Hepatocyte (in vitro differentiated cells): Measurements from ENCODE around the gene TMEM121B. TPM values are rescaled to one million over a fixed set of nuclear protein-coding genes. Genes with fewer than 3 reads are reported as not detected.

Experiments
- DNase-seq: peaks from one replicate; pipeline ENCODE4 v3.0.0-alpha.2; 2016; ENCODE audit warnings: low spot score
- H2AFZ ChIP-seq: fragments of 200-600 bp; sonication (generic); 2 replicates; pipeline ENCODE4 v1.6.0; 2016; ENCODE audit warnings: antibody characterized with exemption, mild to moderate bottlenecking
- H3K27ac ChIP-seq: fragments of 200-600 bp; sonication (generic); 2 replicates; pipeline ENCODE4 v1.5.1; 2016; ENCODE audit warnings: mild to moderate bottlenecking
- H3K27me3 ChIP-seq: fragments of 200-600 bp; sonication (generic); 2 replicates; pipeline ENCODE4 v1.6.1; 2016
- H3K36me3 ChIP-seq: fragments of 200-600 bp; sonication (generic); replicated peaks from 2 replicates; pipeline ENCODE4 v1.5.1; 2016; ENCODE audit warnings: low read depth; ENCODE audit not compliant: insufficient read depth
- H3K4me1 ChIP-seq: fragments of 200-600 bp; sonication (generic); 2 replicates; pipeline ENCODE4 v1.5.1; 2016; ENCODE audit warnings: mild to moderate bottlenecking, moderate library complexity; ENCODE audit not compliant: insufficient read depth
- H3K4me2 ChIP-seq: fragments of 200-600 bp; sonication (generic); 2 replicates; pipeline ENCODE4 v1.6.0; 2016
- H3K4me3 ChIP-seq: fragments of 200-600 bp; sonication (generic); 2 replicates; pipeline ENCODE4 v1.5.1; 2016; ENCODE audit warnings: mild to moderate bottlenecking
- H3K79me2 ChIP-seq: fragments of 200-600 bp; sonication (generic); 2 replicates; pipeline ENCODE4 v1.6.0; 2017; ENCODE audit warnings: mild to moderate bottlenecking
- H3K9me2 ChIP-seq: fragments of 200-600 bp; sonication (generic); replicated peaks from 2 replicates; pipeline ENCODE4 v1.6.0; 2017; ENCODE audit warnings: mild to moderate bottlenecking; ENCODE audit not compliant: insufficient read depth
- H3K9me3 ChIP-seq: fragments of 200-600 bp; sonication (generic); 2 replicates; pipeline ENCODE4 v1.5.1; 2016; ENCODE audit warnings: low read depth, mild to moderate bottlenecking
- H4K20me1 ChIP-seq: fragments of 200-600 bp; sonication (generic); 2 replicates; pipeline ENCODE4 v1.6.0; 2016; ENCODE audit warnings: mild to moderate bottlenecking; ENCODE audit not compliant: insufficient read depth, poor library complexity, severe bottlenecking
- CTCF ChIP-seq: fragments of 200-600 bp; sonication (generic); IDR thresholded peaks from 2 replicates; pipeline ENCODE4 v1.5.1; 2016; ENCODE audit warnings: antibody characterized with exemption, mild to moderate bottlenecking; ENCODE audit not compliant: poor library complexity
- EZH2 ChIP-seq: fragments of 200-600 bp; sonication (generic); IDR thresholded peaks from 2 replicates; pipeline ENCODE4 v1.6.1; 2016; ENCODE audit warnings: antibody characterized with exemption, mild to moderate bottlenecking, borderline replicate concordance
- EZH2phosphoT487 ChIP-seq: fragments of 200-600 bp; sonication (generic); IDR thresholded peaks from one replicate; pipeline ENCODE4 v1.6.1; 2018; ENCODE audit warnings: antibody characterized with exemption, mild to moderate bottlenecking, low read depth, moderate library complexity; ENCODE audit not compliant: unreplicated experiment, severe bottlenecking
- WGBS: methylation state at CpG from one replicate; pipeline ENCODE4 v1.1.6; 2016; ENCODE audit warnings: low lambda C conversion rate; ENCODE audit errors: missing lambda C conversion rate; 5-methylcytosine and 5-hydroxymethylcytosine counted together
- polyA plus RNA-seq: library from polyadenylated mRNA; unstranded; fragments of >200 nt; fragmentation: Nextera tagmentation; extraction: Ambion mirVana; gene quantifications from 2 replicates; pipeline ENCODE4 v1.2.1, GENCODE V29; 2016
- total RNA-seq: library from RNA; depleted of rRNA; stranded (reverse); fragments of >200 nt; gene quantifications from 2 replicates; pipeline ENCODE4 v1.2.3, GENCODE V29; 2014

Gene TMEM121B
- total and polyA plus RNA-seq, 2 experiments from 2014 or later, result 0.30 to 0.50 TPM

GRCh38 chr22:17135153-17135760, 14.1 kb upstream of the TMEM121B start:
- no peak overlapping the region for H2AFZ ChIP-seq
- no peak for DNase-seq
- H3K27ac ChIP-seq, result no peak overlapping the region
- no peak overlapping the region for H3K4me2 ChIP-seq
- H3K79me2 ChIP-seq, result no peaks in the 10 kb centered on the region
- WGBS, result 81% methylated on average over 12 of the region's 15 CpGs
- H3K4me3 ChIP-seq, result no peak overlapping the region
- H3K27me3 ChIP-seq, result no peaks in the 10 kb centered on the region
- no peaks in the 10 kb centered on the region for H3K9me3 ChIP-seq
- H3K36me3 ChIP-seq, result no peaks in the 10 kb centered on the region
- H4K20me1 ChIP-seq, result no peaks in the 10 kb centered on the region
- no peaks in the 10 kb centered on the region for H3K9me2 ChIP-seq
- TF ChIP-seq EZH2 (no peak), CTCF (no peak), EZH2phosphoT487 (no peak)
- no peaks in the 10 kb centered on the region for H3K4me1 ChIP-seq

- DNase-seq, result no peak
- H2AFZ ChIP-seq, result no peak overlapping the region
- no peaks in the 10 kb centered on the region for H3K9me2 ChIP-seq
- no peaks in the 10 kb centered on the region for H3K79me2 ChIP-seq
- WGBS, result 95% methylated on average over 7 of the region's 7 CpGs
- no peaks in the 10 kb centered on the region for H4K20me1 ChIP-seq
- no peaks in the 10 kb centered on the region for H3K36me3 ChIP-seq
- no peaks in the 10 kb centered on the region for H3K4me1 ChIP-seq
- H3K4me2 ChIP-seq, result no peak overlapping the region
- no peak overlapping the region for H3K27ac ChIP-seq
- TF ChIP-seq EZH2phosphoT487 (no peak), CTCF (no peak), EZH2 (no peak)
- H3K27me3 ChIP-seq, result no peaks in the 10 kb centered on the region
- H3K4me3 ChIP-seq, result no peak overlapping the region
- H3K9me3 ChIP-seq, result no peaks in the 10 kb centered on the region
These were observed 12.0 kb upstream of the TMEM121B start for GRCh38 chr22:17133137-17133536.

- no peak for TF ChIP-seq EZH2
- no peak for TF ChIP-seq CTCF
- TF ChIP-seq EZH2phosphoT487, result no peak
- DNase-seq, result no peak
- no peaks in the 10 kb centered on the region for H3K27me3 ChIP-seq
- no peaks in the 10 kb centered on the region for H3K79me2 ChIP-seq
- no peak overlapping the region for H3K4me2 ChIP-seq
- H3K9me3 ChIP-seq, result no peaks in the 10 kb centered on the region
- H4K20me1 ChIP-seq, result no peaks in the 10 kb centered on the region
- no peak overlapping the region for H2AFZ ChIP-seq
- 67% methylated on average over 2 of the region's 2 CpGs for WGBS
- no peaks in the 10 kb centered on the region for H3K9me2 ChIP-seq
- H3K27ac ChIP-seq, result no peak overlapping the region
- no peak overlapping the region for H3K4me3 ChIP-seq
- H3K4me1 ChIP-seq, result no peaks in the 10 kb centered on the region
- H3K36me3 ChIP-seq, result no peaks in the 10 kb centered on the region
These were observed 11.0 kb upstream of the TMEM121B start for GRCh38 chr22:17132112-17132511.

GRCh38 chr22:17131686-17132085, 10.5 kb upstream of the TMEM121B start:
- no peak for DNase-seq
- Histone ChIP-seq H4K20me1 (no peaks in the 10 kb centered on the region), H3K79me2 (no peaks in the 10 kb centered on the region), H3K9me3 (no peaks in the 10 kb centered on the region), H3K27me3 (no peaks in the 10 kb centered on the region), H3K4me2 (no peak overlapping the region), H3K9me2 (no peaks in the 10 kb centered on the region), H3K4me3 (no peak overlapping the region), H3K4me1 (no peaks in the 10 kb centered on the region), H2AFZ (no peak overlapping the region), H3K36me3 (no peaks in the 10 kb centered on the region), H3K27ac (no peak overlapping the region)
- WGBS, result 38% methylated on average over 5 of the region's 5 CpGs
- TF ChIP-seq CTCF (no peak), EZH2phosphoT487 (no peak), EZH2 (no peak)
